Right atrium auricular region (tissue), 2 donors: ENCODE data around the gene ZMYND19. TPM values are rescaled to one million over a fixed set of nuclear protein-coding genes. Genes with fewer than 3 reads are reported as not detected.
"Not testable (repeated sequence)": the region's sequence is repeated elsewhere in the genome, so short reads cannot be mapped to it uniquely, and the experiment has no call there.

ENCODE experiments used
- DNase-seq: peaks from one replicate; pipeline ENCODE4 v3.0.0-alpha.2; 2019; ENCODE audit warnings: low spot score
- H3K27ac ChIP-seq, 2 donors: fragments of 200-600 bp; sonication (generic); 1 replicate in 1 of 2; 2 replicates in 1 of 2; pipeline ENCODE4 v1.5.1; 2016 to 2019
- H3K27me3 ChIP-seq, 2 donors: fragments of 200-600 bp; sonication (generic); one replicate each; pipeline versions ENCODE4 v1.5.1 to v1.6.0; 2017 to 2019
- H3K36me3 ChIP-seq: fragments of 200-600 bp; sonication (generic); one replicate; pipeline ENCODE4 v1.5.1; 2016
- H3K4me1 ChIP-seq, 2 donors: fragments of 200-600 bp; sonication (generic); one replicate each; pipeline versions ENCODE4 v1.5.1 to v1.6.0; 2017 to 2019
- H3K4me3 ChIP-seq, 2 donors: fragments of 200-600 bp; sonication (generic); 1 replicate in 1 of 2; 2 replicates in 1 of 2; pipeline ENCODE4 v1.5.1; 2017 to 2019; ENCODE audit warnings: mild to moderate bottlenecking in 1 of 2, moderate library complexity in 1 of 2
- H3K9me3 ChIP-seq, 2 donors: fragments of 200-600 bp; sonication (generic); one replicate each; pipeline ENCODE4 v1.5.1; 2019
- total RNA-seq, 2 donors: library from RNA; depleted of rRNA; stranded (reverse); fragments of >200 nt; gene quantifications; one replicate each; pipeline ENCODE4 v1.1.0, GENCODE V29; 2016
- TF ChIP-seq, protein P1 (sequence below), 2 donors: fragments of 200-600 bp; sonication (generic); IDR thresholded peaks; one replicate each; pipeline ENCODE4 v1.5.1; 2019; ENCODE audit warnings: antibody characterized with exemption in 2 of 2

ZMYND19 gene
- total RNA-seq, 2 donors from 2014 or later, result 5.0 to 6.4 TPM

DNA sequence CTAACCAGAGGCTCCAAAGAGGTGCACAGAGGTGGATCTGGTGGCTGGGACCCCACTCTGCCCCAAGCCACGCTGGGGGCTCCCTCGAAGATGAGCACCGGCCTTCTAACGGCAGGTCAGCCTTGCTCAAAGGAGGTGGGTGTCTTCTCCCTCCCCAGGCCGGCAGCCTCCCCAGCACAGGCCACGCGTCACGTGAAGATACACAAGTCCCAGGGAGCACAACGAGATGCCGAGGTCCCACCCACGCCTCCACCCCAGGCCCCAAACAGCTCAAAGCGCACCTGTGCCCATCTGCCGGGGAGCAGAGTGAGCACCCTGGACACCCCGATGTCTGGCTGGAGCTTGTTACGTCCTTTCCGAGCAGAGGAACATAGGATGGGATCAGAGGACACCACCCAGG, 52.3 kb downstream of the ZMYND19 start:
- TF ChIP-seq, protein P1, sequence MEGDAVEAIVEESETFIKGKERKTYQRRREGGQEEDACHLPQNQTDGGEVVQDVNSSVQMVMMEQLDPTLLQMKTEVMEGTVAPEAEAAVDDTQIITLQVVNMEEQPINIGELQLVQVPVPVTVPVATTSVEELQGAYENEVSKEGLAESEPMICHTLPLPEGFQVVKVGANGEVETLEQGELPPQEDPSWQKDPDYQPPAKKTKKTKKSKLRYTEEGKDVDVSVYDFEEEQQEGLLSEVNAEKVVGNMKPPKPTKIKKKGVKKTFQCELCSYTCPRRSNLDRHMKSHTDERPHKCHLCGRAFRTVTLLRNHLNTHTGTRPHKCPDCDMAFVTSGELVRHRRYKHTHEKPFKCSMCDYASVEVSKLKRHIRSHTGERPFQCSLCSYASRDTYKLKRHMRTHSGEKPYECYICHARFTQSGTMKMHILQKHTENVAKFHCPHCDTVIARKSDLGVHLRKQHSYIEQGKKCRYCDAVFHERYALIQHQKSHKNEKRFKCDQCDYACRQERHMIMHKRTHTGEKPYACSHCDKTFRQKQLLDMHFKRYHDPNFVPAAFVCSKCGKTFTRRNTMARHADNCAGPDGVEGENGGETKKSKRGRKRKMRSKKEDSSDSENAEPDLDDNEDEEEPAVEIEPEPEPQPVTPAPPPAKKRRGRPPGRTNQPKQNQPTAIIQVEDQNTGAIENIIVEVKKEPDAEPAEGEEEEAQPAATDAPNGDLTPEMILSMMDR (IDR thresholded peaks at IDR 0.05), result no peak
- peaks cover 0 to 6% of the 10 kb centered on the region in 2 donors for H3K4me1 ChIP-seq
- H3K27ac ChIP-seq, result no peak overlapping the region
- no peak overlapping the region for H3K4me3 ChIP-seq
- peaks cover 8% of the 10 kb centered on the region for H3K36me3 ChIP-seq
- no peaks in the 10 kb centered on the region for H3K9me3 ChIP-seq
- H3K27me3 ChIP-seq, result no peaks in the 10 kb centered on the region
- DNase-seq, result no peak

DNA sequence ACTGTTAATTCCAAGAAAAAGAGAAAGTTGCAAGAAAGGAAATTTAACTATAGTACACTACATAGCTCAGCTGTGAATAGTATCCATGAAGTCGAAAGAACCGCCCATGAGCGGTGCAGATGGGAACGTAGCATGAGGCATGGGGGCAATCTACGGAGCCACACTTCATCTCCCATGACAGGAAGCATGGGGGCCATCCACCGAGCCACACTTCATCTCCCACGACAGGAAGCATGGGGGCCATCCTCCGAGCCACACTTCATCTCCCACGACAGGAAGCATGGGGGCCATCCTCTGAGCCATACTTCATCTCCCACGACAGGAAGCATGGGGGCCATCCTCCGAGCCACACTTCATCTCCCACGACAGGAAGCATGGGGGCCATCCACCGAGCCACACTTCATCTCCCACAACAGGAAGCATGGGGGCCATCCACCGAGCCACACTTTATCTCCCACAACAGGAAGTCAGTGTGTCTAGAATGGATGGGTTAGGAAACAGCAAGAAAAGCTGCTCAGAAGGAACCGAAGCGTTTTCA, 53.6 kb downstream of the ZMYND19 start:
- H3K9me3 ChIP-seq, H3K36me3 ChIP-seq, DNase-seq, H3K4me1 ChIP-seq, H3K4me3 ChIP-seq, H3K27ac ChIP-seq, H3K27me3 ChIP-seq: not testable (repeated sequence)

DNA sequence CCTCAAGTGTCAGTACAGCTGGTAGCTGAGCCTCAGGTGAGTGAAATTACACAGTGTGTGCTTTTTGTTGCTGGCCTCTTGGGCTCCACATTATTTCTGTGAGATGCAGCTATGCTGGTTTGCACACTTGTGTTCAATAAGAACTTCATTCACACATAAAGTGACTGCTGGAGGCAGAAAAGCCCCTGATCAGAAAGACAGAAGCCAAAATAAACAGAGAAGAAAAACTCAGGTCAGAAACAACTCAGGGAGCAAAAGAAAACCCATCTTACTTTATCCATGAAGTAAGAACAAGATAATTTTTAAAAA, 55.2 kb downstream of the ZMYND19 start:
- no peak overlapping the region for H3K4me3 ChIP-seq
- no peak overlapping the region for H3K27ac ChIP-seq
- TF ChIP-seq, protein P1 (IDR thresholded peaks at IDR 0.05), result no peak
- H3K27me3 ChIP-seq, result no peaks in the 10 kb centered on the region
- DNase-seq, result no peak
- H3K4me1 ChIP-seq, result peaks cover 0 to 6% of the 10 kb centered on the region in 2 donors
- peaks cover under 1% of the 10 kb centered on the region for H3K36me3 ChIP-seq
- H3K9me3 ChIP-seq, result no peaks in the 10 kb centered on the region

DNA sequence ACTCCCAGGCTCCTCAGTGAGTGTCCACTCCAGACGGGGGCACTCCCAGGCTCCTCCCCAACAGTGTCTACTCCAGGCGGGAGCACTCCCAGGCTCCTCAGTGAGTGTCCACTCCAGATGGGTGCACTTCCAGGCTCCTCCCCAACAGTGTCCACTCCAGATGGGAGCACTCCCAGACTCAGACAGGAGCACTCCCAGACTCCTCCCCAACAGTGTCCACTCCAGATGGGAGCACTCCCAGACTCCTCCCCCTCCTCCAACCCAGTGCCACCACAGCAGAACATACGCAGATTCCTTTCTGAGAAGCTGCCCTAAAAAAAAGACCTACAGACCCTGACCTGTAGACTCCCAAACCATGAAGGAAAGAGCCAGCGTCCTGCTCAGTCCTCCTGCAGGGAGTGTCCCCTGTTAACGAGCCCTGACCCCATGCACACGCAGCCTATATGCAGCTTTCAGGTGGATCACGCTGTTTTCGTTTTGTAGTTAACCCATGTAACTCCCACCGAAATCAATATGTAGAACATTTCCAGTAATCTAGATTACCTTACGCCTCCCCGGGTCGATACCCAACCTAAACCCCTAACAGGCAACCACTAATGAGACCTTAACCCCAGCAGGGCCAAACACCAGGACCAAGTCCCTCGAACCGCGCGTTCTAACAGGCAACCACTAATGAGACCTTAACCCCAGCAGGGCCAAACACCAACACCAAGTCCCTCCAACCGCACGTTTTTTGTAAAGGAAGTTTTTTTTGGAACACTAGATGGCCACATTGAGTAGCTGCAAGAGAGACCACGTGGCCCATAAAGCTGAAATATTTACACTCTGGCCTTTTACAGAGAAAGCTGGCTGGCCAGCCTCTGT, 55.8 kb downstream of the ZMYND19 start:
- no peaks in the 10 kb centered on the region for H3K27me3 ChIP-seq
- H3K9me3 ChIP-seq, result no peaks in the 10 kb centered on the region
- no peaks in the 10 kb centered on the region for H3K36me3 ChIP-seq
- H3K4me1 ChIP-seq, result peaks cover 0 to 6% of the 10 kb centered on the region in 2 donors
- no peak overlapping the region for H3K27ac ChIP-seq
- no peak overlapping the region for H3K4me3 ChIP-seq
- TF ChIP-seq, protein P1 (IDR thresholded peaks at IDR 0.05), result peak; percentile 31 to 66
- DNase-seq, result no peak

DNA sequence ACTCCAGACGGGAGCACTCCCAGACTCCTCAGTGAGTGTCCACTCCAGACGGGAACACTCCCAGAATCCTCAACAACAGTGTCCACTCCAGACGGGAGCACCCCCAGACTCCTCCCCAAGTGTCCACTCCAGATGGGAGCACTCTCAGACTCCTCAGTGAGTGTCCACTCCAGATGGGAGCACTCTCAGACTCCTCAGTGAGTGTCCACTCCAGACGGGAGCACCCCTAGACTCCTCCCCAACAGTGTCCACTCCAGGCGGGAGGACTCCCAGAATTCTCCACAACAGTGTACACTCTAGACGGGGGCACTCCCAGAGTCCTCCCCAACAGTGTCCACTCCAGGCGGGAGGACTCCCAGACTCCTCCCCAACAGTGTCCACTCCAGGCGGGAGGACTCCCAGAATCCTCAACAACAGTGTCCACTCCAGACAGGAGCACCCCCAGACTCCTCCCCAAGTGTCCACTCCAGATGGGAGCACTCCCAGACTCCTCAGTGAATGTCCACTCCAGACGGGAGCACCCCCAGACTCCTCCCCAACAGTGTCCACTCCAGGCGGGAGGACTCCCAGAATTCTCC, 57.3 kb downstream of the ZMYND19 start:
- not testable (repeated sequence) for H3K27me3 ChIP-seq, H3K36me3 ChIP-seq, DNase-seq, H3K9me3 ChIP-seq, H3K4me1 ChIP-seq, H3K27ac ChIP-seq, H3K4me3 ChIP-seq

Other genes starting within 250 kb of the ZMYND19 start
- gene EXD3, start 167.3 kb downstream of the ZMYND19 start, total RNA-seq, result 1 to 10 TPM; 5.9 to 6.0 TPM
- gene NOXA1, start 167.1 kb downstream of the ZMYND19 start, total RNA-seq, result 1 to 10 TPM in 1 of 2 donors, under 1 TPM in 1; 0.94 to 3.4 TPM
- not detected for gene ENTPD8, start 149.2 kb downstream of the ZMYND19 start, total RNA-seq
- gene NSMF, start 131.2 kb downstream of the ZMYND19 start, total RNA-seq, result 10 to 100 TPM; 16.2 to 26.2 TPM
- gene PNPLA7, start 40.1 kb downstream of the ZMYND19 start, total RNA-seq, result 1 to 10 TPM; 4.4 to 4.6 TPM
- gene MRPL41, start 38.6 kb downstream of the ZMYND19 start, total RNA-seq, result 100 to 1,000 TPM; 172 to 238 TPM
- gene DPH7, start 11.6 kb downstream of the ZMYND19 start, total RNA-seq, result 10 to 100 TPM; 17.9 to 21.0 TPM
- gene ARRDC1, start 15.2 kb upstream of the ZMYND19 start, total RNA-seq, result 10 to 100 TPM; 21.4 to 37.8 TPM
- 10 to 100 TPM; 24.1 to 34.6 TPM for gene EHMT1, start 28.5 kb upstream of the ZMYND19 start, total RNA-seq